Upper lobe of left lung (tissue), 4 donors: Measurements from ENCODE around the gene CMIP.

ENCODE experiments used
- EP300 ChIP-seq, 4 donors: sonication (generic); formaldehyde crosslinking; IDR thresholded peaks; one replicate each; pipeline ENCODE4 v1.5.1; 2017; ENCODE audit warnings: antibody characterized with exemption in 4 of 4, control low read depth in 2 of 4
- POLR2A ChIP-seq, 4 donors: fragments of 450-650 bp; IDR thresholded peaks; one replicate each; pipeline ENCODE4 v1.5.1; 2016 to 2017; ENCODE audit warnings: antibody characterized with exemption in 4 of 4, mild to moderate bottlenecking in 2 of 4
- POLR2AphosphoS5 ChIP-seq, 2 donors: sonication (generic); formaldehyde crosslinking; IDR thresholded peaks; one replicate each; pipeline ENCODE4 v1.5.1; 2017; ENCODE audit warnings: antibody characterized with exemption in 2 of 2
- TF ChIP-seq, protein P1 (sequence below), 6 experiments: fragments of 450-650 bp in 4 of 6; fragments of 200-600 bp in 2 of 6; sonication (generic) in 2 of 6; IDR thresholded peaks; one replicate each; pipeline ENCODE4 v1.5.1; 2016 to 2019; ENCODE audit warnings: antibody characterized with exemption in 6 of 6

DNA sequence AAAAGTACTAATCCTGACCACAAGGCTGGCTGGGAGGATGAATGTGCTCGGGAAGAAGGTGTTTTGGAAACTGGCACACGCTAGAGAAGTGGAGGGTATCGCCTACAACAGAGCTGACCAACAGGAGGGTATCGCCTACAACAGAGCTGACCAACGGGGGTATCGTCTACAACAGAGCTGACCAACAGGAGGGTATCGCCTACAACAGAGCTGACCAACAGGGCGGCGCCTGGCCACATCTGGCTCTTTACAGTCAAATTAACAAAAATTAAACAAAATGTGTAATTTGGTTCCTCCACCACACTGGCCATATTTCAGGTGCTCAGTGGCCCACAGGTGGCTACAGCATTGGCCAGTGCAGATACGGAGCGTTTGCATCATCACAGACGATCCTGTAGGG is 153.5 kb downstream of the CMIP start:
- TF ChIP-seq, protein P1, sequence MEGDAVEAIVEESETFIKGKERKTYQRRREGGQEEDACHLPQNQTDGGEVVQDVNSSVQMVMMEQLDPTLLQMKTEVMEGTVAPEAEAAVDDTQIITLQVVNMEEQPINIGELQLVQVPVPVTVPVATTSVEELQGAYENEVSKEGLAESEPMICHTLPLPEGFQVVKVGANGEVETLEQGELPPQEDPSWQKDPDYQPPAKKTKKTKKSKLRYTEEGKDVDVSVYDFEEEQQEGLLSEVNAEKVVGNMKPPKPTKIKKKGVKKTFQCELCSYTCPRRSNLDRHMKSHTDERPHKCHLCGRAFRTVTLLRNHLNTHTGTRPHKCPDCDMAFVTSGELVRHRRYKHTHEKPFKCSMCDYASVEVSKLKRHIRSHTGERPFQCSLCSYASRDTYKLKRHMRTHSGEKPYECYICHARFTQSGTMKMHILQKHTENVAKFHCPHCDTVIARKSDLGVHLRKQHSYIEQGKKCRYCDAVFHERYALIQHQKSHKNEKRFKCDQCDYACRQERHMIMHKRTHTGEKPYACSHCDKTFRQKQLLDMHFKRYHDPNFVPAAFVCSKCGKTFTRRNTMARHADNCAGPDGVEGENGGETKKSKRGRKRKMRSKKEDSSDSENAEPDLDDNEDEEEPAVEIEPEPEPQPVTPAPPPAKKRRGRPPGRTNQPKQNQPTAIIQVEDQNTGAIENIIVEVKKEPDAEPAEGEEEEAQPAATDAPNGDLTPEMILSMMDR (IDR thresholded peaks at IDR 0.05): no peak
- TF ChIP-seq POLR2AphosphoS5 (IDR thresholded peaks at IDR 0.05) (no peak), POLR2A (IDR thresholded peaks at IDR 0.05) (no peak), EP300 (IDR thresholded peaks at IDR 0.05) (no peak)
